GM10266 (cell line): Measurements from ENCODE around the gene HS3ST1.

Experiments
- DNase-seq: peaks from one replicate; pipeline ENCODE4 v3.0.0; 2012; ENCODE audit errors: extremely low spot score
- CTCF ChIP-seq: IDR thresholded peaks from 2 replicates; pipeline ENCODE4 v1.5.1; 2012; ENCODE audit warnings: mild to moderate bottlenecking, low read depth; ENCODE audit not compliant: control insufficient read depth, insufficient read depth; ENCODE audit errors: missing control alignments

Gene HS3ST1

GRCh38 chr4:11355226-11355625, 73.5 kb downstream of the HS3ST1 start:
- TF ChIP-seq CTCF = no peak
- DNase-seq = no peak

- DNase-seq = no peak
- no peak for TF ChIP-seq CTCF
Observed at GRCh38 chr4:11354531-11354930, 74.2 kb downstream of the HS3ST1 start.

GRCh38 chr4:11348449-11349088, 80.1 kb downstream of the HS3ST1 start:
- TF ChIP-seq CTCF = no peak
- DNase-seq = no peak

GRCh38 chr4:11344916-11345315, 83.8 kb downstream of the HS3ST1 start:
- TF ChIP-seq CTCF = no peak
- no peak for DNase-seq

GRCh38 chr4:11343536-11343935, 85.2 kb downstream of the HS3ST1 start:
- DNase-seq = no peak
- TF ChIP-seq CTCF = no peak
